SU-DHL-6 (cell line): Measurements from ENCODE around the gene EYA2.

Source experiments
- H2AFZ ChIP-seq: fragments of 200-600 bp; sonication (generic); 2 replicates; pipeline ENCODE4 v1.6.1; 2014; ENCODE audit warnings: low read depth, mild to moderate bottlenecking, moderate library complexity, mixed read lengths, antibody characterized with exemption, low read length; ENCODE audit not compliant: severe bottlenecking
- H3F3A ChIP-seq: fragments of 200-600 bp; shearing (Covaris generic); 2 replicates; pipeline ENCODE4 v1.6.0; 2016; ENCODE audit warnings: antibody characterized with exemption, mild to moderate bottlenecking; ENCODE audit not compliant: insufficient read depth
- H3K27ac ChIP-seq: fragments of 200-600 bp; sonication (generic); 2 replicates; pipeline ENCODE4 v1.5.1; 2016; ENCODE audit warnings: low read depth, mild to moderate bottlenecking, low read length, moderate library complexity, mixed read lengths
- H3K27me3 ChIP-seq: fragments of 200-600 bp; sonication (generic), shearing (Covaris generic); 2 replicates; pipeline ENCODE4 v1.6.0; 2014; ENCODE audit warnings: mild to moderate bottlenecking, low read length
- H3K36me3 ChIP-seq: fragments of 200-600 bp; sonication (generic); 2 replicates; pipeline ENCODE4 v1.6.1; 2014; ENCODE audit warnings: mild to moderate bottlenecking, low read length, mixed read lengths
- H3K4me2 ChIP-seq: fragments of 300-600, 200-600 bp; shearing (Covaris generic), sonication (generic); 2 replicates; pipeline ENCODE4 v1.6.0; 2014; ENCODE audit warnings: low read length, low read depth, mild to moderate bottlenecking; ENCODE audit not compliant: poor library complexity, severe bottlenecking
- H3K4me3 ChIP-seq: fragments of 200-600 bp; sonication (generic); 2 replicates; pipeline ENCODE4 v1.5.1; 2014; ENCODE audit warnings: antibody characterized with exemption, low read length, mild to moderate bottlenecking, mixed read lengths; ENCODE audit not compliant: insufficient read depth, poor library complexity, severe bottlenecking
- H3K79me2 ChIP-seq: fragments of 200-600 bp; sonication (generic); 2 replicates; pipeline ENCODE4 v1.6.1; 2014; ENCODE audit warnings: mild to moderate bottlenecking, low read length, moderate library complexity; ENCODE audit not compliant: insufficient read depth
- H3K9ac ChIP-seq: fragments of 200-600 bp; sonication (generic); 2 replicates; pipeline ENCODE4 v1.7.0; 2014; ENCODE audit warnings: mild to moderate bottlenecking, low read length
- H3K9me2 ChIP-seq: fragments of 200-600 bp; sonication (generic); replicated peaks from 2 replicates; pipeline ENCODE4 v1.6.1; 2014; ENCODE audit warnings: low read length; ENCODE audit not compliant: insufficient read depth
- H3K9me3 ChIP-seq: fragments of 200-600 bp; sonication (generic); 2 replicates; pipeline ENCODE4 v1.6.1; 2014; ENCODE audit warnings: low read length, mixed read lengths; ENCODE audit not compliant: insufficient read depth
- H4K20me1 ChIP-seq: fragments of 200-600 bp; sonication (generic); 2 replicates; pipeline ENCODE4 v1.6.1; 2014; ENCODE audit warnings: low read depth, mild to moderate bottlenecking, antibody characterized with exemption, low read length, moderate library complexity, mixed read lengths
- EZH2phosphoT487 ChIP-seq: fragments of 200-600 bp; sonication (generic), shearing (Covaris generic); conservative IDR thresholded peaks from 2 replicates; pipeline ENCODE4 v1.6.1; 2018; ENCODE audit warnings: mild to moderate bottlenecking, antibody characterized with exemption, low read length, moderate library complexity, mixed read lengths
- TF ChIP-seq, protein P1 (sequence below): fragments of 200-600 bp; sonication (generic); IDR thresholded peaks from one replicate; pipeline ENCODE4 v1.5.1; 2017; ENCODE audit warnings: antibody characterized with exemption, mild to moderate bottlenecking, low read length, moderate library complexity; ENCODE audit not compliant: insufficient read depth, poor library complexity, severe bottlenecking

EYA2 gene

DNA sequence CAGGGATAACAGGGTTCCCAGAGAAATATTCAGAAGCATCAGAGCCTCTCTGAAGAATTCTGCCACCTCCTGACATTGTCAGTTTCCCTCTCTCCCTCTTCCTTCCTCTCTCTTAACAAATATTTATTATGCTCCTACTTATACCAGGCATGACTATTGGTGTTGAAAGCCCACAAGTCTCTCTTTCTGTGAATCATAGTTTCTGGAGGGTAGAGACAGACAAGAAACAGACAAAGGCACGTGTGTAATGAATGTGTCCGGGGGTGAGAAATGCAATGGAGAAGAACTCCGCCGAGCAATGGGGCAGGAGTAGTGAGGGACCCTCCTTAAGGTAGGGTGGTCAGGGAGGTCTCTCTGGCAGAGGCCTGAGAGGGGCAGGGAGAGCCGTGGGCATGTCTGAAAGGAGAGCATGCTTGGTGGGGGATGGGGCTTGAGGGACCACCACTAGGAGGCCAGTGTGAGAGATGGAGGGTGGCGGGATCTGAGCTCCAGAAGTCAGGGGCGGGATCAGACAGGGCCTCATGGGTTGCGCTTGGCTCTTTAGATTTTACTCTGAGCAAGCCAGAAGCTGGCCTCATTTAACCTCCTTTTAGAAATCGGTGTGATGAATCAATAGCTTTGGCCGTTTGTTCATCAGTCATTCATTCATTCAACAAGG is 57.3 kb downstream of the EYA2 start:
- Histone ChIP-seq H3F3A (no peaks in the 10 kb centered on the region), H3K27ac (no peak overlapping the region), H4K20me1 (no peaks in the 10 kb centered on the region), H3K27me3 (no peaks in the 10 kb centered on the region), H3K9me2 (no peaks in the 10 kb centered on the region), H2AFZ (no peak overlapping the region), H3K36me3 (no peaks in the 10 kb centered on the region), H3K4me3 (no peak overlapping the region), H3K9me3 (no peaks in the 10 kb centered on the region), H3K79me2 (no peaks in the 10 kb centered on the region), H3K4me2 (no peak overlapping the region), H3K9ac (no peak overlapping the region)
- TF ChIP-seq, protein P1, sequence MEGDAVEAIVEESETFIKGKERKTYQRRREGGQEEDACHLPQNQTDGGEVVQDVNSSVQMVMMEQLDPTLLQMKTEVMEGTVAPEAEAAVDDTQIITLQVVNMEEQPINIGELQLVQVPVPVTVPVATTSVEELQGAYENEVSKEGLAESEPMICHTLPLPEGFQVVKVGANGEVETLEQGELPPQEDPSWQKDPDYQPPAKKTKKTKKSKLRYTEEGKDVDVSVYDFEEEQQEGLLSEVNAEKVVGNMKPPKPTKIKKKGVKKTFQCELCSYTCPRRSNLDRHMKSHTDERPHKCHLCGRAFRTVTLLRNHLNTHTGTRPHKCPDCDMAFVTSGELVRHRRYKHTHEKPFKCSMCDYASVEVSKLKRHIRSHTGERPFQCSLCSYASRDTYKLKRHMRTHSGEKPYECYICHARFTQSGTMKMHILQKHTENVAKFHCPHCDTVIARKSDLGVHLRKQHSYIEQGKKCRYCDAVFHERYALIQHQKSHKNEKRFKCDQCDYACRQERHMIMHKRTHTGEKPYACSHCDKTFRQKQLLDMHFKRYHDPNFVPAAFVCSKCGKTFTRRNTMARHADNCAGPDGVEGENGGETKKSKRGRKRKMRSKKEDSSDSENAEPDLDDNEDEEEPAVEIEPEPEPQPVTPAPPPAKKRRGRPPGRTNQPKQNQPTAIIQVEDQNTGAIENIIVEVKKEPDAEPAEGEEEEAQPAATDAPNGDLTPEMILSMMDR = no peak
- no peak for TF ChIP-seq EZH2phosphoT487

DNA sequence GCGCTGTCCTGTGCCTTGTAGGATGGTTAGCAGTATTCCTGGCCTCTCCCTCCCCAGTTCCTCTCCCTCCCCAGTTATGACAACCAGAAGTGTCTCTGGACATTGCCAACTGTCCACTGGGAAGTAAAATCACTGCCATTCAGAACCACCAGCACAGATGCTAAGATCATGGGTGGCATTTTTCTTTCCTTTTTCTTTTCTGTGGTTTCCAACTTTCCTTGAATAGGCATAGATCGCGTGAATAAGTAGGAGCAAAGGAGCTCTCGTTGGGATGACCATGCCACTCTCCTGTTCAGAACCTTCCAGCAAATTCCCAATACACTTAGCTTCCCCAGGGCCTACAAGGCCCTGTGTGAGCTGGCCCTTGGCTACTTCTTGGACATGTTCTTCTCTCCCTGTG is 59.0 kb downstream of the EYA2 start:
- TF ChIP-seq, protein P1 = no peak
- TF ChIP-seq EZH2phosphoT487 = no peak

DNA sequence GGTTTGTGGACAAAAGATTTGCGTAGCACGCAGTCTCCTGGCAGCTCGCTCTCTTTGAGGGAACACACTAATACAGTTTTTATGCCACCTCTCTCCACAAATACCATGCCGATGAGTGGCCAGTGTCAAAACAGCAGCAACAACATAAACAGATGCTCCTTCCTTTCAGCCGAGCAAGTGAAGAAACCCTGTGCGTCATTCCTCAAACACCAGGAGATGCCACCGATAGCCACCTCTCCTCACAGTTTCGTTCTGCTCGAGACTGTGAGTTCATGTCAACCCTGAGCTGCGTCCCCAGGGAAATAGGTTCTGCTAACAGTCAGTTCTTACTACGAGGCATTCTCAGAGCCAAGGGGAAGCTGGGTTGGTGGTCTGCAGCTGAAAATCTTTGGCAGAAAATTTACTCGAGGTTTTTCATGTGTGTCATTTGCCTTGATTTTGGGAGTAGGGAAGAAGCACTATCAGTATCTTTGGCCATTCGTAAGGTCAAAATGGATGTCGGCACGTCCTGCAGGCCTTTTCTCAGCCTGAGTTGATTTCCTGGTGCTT is 59.9 kb downstream of the EYA2 start:
- H3K79me2 ChIP-seq = no peaks in the 10 kb centered on the region
- no peak overlapping the region for H3K4me3 ChIP-seq
- no peak overlapping the region for H3K4me2 ChIP-seq
- no peaks in the 10 kb centered on the region for H3K27me3 ChIP-seq
- H4K20me1 ChIP-seq = no peaks in the 10 kb centered on the region
- H3K9me3 ChIP-seq = no peaks in the 10 kb centered on the region
- H3K9me2 ChIP-seq = no peaks in the 10 kb centered on the region
- no peak for TF ChIP-seq EZH2phosphoT487
- TF ChIP-seq, protein P1 = no peak
- H3F3A ChIP-seq = no peaks in the 10 kb centered on the region
- no peak overlapping the region for H3K9ac ChIP-seq
- no peak overlapping the region for H2AFZ ChIP-seq
- H3K36me3 ChIP-seq = no peaks in the 10 kb centered on the region
- H3K27ac ChIP-seq = no peak overlapping the region

More for the DNA sequence above, 59.0 kb downstream of the EYA2 start:
- Histone ChIP-seq H3K27ac (no peak overlapping the region), H2AFZ (no peak overlapping the region), H3K36me3 (no peaks in the 10 kb centered on the region), H3K9me2 (no peaks in the 10 kb centered on the region), H3F3A (no peaks in the 10 kb centered on the region), H3K4me2 (no peak overlapping the region), H3K9ac (no peak overlapping the region), H4K20me1 (no peaks in the 10 kb centered on the region), H3K9me3 (no peaks in the 10 kb centered on the region), H3K27me3 (no peaks in the 10 kb centered on the region), H3K79me2 (no peaks in the 10 kb centered on the region), H3K4me3 (no peak overlapping the region)
